GM19455 (cell line): Measurements from ENCODE around the gene LINGO1.

Experiments
- ATAC-seq: cut with Tn5 transposase; IDR thresholded peaks from one replicate; pipeline ENCODE4 v1.9.1; 2021; ENCODE audit not compliant: unreplicated experiment

LINGO1 gene

DNA sequence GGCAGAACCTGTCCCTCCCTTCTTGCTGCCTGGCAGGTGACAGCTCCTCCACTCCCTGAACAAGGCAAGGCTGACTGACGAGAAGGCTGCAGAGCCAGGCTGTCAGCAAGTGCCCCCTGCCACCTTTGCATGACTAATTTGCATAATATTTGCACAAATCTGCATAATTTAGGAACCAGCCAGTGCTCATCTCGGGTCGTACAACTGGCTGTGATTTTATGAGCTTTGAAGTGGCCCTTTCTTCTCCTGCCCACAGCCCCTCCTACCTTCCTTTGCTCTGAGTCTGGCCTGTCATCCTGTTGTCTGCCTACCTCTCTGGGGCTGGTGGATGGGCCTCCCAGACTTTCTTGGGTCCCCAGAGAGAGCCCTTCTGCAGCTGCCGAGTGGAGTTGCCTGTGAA, 58.9 kb downstream of the LINGO1 start:
- no peak for ATAC-seq

DNA sequence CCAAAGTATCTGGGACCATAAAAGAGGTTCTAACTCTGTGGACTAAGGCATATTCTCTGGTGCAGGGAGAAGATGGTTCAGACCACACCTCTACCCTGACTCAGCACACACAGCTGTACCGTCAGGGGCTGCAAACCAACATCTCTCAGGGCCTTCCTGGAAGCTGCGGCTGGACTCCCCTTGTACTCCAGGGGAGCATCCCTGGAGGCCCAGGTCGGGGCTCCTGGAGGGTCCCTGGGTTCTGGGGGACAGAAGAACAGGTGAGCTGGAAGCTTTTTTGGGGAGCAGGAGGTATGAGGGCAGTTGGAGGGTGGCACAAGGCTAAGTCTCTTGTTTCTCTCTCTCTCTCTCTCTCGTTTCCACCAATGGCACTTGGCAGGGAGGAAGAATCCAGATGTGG, 60.5 kb downstream of the LINGO1 start:
- no peak for ATAC-seq

DNA sequence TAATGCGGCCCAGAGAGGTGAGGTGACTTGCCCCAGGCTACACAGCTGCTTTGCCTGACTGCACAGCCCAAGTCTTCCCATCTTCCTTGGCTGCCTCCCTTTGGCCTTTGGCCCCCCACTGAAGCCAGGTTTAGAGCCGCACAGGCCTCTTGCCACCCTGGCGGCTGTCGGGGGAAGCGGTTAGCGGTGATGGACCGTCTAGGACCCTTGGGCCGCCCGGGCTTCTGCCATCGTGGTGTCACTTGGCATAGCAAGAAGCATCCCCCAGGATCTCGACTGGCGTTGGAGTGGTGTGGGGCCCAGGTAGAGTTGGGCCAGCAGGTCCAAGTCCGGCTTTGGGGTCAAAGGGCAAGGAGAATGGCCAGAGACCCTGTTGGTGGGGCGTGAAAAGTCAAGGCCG, 61.0 kb downstream of the LINGO1 start:
- ATAC-seq = no peak

DNA sequence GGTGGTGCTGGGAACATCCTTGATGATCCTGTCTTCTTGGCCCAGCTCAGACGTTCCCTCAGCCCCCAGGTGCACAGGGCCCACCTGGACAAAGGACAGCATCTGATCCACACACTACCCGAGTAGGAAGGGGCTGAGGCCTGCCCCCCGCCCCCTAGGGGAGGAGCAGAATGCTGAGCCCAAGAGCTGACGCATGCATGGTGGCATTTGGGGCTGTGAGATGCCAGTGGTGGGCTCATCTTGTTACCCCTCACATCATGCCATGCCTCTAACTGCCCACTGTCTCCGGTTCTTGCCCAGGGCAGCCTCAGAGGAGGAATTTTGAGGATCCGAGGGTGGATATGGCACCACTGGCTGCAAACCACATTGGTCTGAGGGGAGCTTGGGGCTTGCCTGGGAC, 61.5 kb downstream of the LINGO1 start:
- ATAC-seq = no peak

DNA sequence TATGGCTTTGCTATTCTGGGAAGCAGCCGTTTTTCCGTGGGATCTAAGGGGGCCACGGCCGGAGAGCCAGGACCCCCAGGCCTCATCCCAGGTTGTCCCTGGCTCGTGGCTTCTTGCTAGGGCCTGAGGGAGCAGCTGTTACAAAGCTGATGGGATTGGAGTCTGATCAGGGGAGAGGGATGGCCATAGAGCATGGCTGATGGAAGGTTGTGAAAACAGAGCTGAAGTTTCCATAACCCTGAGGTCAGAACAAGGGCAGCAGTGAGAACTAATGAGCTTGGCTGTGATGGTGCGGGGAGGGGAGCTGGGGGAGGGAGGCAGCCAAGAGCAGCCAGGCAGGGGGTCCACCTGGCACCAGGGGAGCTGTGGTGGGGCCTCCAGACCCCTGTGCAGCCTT, 63.0 kb downstream of the LINGO1 start:
- ATAC-seq = no peak

DNA sequence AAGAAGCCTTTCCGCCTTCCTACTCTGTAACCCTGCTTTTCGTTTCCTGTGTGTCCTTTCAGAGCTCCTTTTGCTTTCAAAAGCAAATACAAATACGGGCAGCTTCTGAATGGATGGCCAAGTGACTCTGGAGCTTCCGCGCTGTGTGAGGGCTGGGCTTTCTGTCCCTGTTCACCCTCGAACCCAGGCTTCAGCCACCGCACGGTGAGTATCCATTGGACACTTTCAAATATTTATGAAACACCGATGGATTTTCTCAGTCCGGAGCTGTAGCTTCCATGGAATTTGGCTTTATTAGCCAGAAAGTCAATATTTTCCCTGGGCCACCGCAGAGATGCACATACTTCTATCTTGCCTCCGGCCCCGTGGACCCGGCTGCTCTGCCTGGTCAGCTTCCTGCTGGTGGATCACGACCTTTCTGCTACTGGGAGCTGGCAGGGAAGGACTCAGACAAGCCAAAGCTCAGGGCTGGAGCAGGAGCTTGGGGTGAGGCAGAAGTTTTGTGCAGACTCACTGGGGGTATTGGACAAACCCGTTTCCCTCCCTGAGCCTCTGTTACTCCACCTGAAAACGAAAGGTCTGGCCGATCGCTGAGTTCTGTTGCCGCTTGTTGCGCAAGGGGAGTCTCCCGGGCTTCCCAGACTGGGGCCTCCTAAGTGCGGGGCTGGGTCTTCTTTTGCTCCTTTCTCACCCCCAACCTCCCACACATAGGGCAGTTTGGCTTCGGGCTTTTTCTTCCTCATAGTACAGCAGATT, 63.6 kb downstream of the LINGO1 start:
- ATAC-seq = no peak

DNA sequence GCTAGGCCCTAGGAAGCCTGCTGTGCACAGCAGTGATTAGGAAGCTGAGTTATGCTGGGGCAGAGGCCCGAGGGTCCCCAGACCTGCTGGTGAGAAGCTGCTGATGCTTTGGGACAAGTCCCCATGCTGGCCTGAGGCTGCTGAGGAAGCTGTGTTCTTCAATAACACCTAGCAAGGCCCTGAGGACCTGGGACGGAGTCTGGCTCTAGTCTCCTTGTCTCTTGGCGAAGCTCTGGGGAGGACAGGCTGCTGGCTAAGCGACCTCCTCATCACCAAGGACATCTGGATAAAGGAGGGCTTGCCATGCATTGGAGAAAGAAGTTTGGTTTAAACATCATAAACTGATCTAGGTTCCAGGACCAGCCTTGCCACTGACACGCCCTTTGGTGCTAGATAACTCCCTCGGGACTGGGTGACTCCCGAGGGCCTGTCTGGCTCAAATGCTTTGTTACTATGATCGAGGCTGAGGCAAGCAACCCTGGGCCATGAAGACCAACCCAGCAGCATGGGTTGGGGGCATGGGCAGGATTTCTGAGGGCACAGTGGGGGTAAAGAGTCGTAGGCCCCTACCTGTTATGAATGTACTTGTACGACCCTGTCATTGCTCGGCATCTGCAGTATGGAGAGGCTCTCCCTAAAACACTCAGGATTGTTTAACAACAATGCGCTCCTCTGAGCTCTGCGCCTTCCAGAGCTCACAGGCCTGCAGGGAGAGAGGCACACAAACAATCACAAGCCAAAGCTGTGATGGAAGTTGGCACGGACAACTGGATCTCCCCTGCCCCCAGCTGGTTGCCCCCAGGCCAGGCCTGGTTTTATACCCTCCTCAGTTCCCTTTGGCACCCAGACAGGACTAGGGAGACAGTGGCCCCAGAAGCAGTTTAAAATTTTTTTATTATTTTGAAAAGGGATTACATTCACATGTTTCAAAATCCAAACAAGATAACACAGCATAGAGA, 64.4 kb downstream of the LINGO1 start:
- ATAC-seq = no peak

DNA sequence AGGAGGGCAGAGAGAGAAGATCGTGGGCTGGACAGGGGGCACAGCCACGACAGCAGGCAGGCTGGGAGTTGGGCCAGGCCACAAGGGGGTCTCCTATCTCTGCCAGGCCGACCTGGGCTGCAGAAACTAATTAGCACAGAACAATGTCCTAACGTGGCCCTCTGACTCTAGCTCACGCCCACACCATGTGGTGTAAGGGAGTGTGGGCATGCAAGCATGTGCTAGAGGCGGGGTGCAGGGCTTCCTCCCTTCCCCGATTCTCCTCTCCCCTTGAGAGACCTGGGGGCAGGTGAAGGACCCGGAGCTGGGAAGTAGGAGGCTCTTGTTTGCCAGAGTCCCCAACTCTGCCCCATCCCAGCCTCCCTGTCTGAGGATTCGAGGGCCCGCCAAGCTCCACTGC, 65.5 kb downstream of the LINGO1 start:
- ATAC-seq = no peak

DNA sequence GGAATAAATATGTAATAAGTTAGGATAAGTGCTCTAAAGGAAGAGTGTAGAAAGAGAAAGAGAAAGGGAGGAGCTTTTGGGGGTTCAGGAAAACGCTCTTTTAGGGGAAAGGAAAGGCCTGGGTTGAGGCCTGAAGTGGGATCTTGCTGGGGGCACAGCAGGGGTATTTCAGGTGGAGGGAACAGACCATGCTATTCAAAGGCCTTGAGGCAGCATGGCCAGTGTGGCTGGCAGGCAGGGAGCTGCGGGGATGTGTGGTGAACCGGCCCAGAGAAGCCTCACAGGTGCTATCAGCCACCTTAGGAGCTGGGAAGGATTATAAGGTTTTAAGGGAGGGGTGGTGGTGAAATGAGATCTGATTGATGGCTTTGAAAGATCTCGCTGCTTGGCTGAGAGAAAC, 66.6 kb downstream of the LINGO1 start:
- no peak for ATAC-seq

DNA sequence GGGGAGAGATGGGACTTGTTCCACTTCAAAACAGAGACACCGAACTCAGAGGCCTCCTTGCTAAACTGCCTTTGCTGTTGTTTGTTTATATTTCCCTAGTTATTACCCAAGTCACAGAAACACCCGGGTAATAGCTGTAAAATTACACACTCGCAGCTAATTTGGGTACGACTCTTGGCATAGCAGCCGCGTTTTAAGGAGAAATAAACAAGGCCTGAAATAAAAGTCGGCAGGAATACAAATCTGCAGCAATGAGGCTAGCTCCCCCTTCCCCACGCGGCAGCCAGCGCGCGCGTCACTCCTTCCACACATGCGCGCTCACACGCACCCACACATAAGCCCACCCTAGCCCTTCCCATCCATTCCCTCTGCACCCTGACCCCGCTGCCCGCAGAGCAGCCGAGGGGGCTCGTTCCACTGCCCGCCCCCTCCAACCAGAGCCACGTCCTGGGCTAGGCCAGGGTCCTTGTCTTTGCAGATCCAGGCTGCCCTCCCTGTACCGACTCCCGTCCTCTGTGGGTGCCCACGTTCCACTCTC, 67.3 kb downstream of the LINGO1 start:
- no peak for ATAC-seq

DNA sequence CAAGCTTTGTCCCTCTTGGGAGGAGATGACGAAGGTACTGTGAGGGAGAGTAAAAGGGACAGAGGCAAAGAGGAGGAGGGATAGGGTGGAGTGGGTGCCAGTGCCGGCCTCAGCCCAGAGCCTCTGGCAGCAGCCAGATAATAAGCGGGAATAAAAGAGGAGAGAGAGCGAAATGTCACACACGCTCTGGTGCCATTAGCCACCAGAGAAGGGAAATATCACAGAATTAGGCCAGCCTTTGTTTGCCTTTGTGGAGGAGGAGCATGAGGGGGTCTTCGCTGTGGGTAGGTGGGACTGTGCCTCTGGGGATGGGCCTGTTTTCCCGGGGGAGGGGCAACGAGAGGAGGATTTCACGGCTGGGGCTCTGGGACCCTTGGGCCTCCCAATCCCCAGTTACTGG, 67.8 kb downstream of the LINGO1 start:
- no peak for ATAC-seq

DNA sequence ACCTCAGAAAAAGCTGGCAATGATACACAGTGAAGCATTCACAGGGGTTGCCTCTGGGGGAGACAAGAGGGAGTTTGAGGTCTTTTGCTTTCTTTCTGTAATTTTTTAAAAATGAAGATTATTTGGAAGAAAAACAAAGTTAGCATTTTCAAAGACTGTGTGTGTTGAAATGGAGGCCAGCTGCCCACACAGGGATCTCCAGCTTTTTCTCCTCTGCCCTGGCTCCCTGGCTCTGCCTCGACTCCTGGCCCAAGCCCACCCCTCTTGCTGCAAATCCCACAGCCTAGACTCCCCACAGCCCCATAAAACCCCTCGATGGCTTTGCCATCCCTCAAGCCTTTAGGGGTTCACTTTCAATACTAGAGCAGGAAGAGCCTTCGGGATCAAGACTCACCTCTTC, 68.4 kb downstream of the LINGO1 start:
- ATAC-seq = no peak

DNA sequence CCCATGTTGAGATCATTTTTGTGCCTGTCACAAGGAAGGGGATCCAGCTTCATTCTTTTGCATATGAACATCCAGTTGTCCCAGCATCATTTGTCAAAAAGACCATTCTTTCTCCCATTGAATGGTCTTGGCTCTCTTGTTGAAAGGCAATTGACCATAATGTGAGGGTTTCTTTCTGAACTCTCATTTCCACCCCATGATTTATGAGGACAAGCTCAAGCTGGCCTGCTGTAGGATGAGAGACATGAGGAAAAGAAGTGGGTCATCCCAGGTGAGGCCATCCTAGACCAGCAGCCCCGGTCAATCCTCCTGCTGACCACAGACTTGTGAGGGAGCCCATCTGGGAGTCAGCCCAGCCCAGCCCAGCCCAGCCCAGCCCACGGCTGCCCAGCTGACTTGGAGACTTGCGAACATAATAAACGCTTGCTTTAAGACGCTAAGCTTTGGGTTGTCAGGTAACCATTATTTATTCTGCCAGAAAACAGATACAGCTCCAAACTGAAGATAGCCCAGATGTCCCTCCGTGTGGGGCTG, 69.0 kb downstream of the LINGO1 start:
- no peak for ATAC-seq
